Measurements from ENCODE around the gene MICU2. TPM values are rescaled to one million over a fixed set of nuclear protein-coding genes. Genes with fewer than 3 reads are reported as not detected.

The MICU2 gene
- total and polyA plus RNA-seq, 2 of the 13 experiments (the other 11 are each of a cell fraction or from before 2014, with no cell fraction given) = 31.7 to 42.4 TPM

DNA sequence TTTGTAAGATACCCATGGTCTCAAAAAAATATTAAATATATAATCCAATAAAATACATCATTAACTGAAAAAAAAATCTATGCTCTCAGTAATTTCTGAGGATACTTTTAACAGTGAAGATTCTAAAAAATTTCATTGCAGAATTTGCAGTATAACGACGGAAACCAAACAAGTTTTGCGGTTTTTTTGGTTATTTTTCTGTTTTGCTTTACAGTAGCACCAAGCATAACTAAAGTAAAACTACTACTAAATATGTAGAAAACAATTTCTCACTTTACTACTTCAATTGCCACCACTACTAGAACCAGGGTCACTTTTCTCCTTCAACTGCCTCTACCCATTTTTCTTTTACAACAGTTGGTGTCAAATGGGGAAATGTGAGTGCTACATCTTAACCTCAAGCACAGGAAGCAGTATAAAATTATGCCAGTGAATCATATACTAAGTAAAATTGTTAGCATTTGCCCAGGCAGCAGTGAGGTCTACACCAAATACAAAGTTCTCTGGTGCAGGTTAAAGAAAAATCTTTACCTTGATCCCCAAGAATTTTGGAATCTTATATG is 24.1 kb downstream of the MICU2 start:
- H3K27me3 ChIP-seq (ENCODE audit: control insufficient read depth in 1 of 2, insufficient read depth in 2 of 2, low read length in 2 of 2) = no peaks in the 10 kb centered on the region
- in situ Hi-C loops (cut with HindIII; ENCODE audit: extremely low pct_ligation_motif_present, low pct_unique_long_range_greater_than_20kb) (no loop called here), intact Hi-C loops (cut with micrococcal nuclease; ENCODE audit: unreplicated experiment) (no loop called here)
- ChIA-PET CTCF (ENCODE audit: low intra/inter-chr PET ratio, low total read pairs) (no interaction called here), POLR2A (no interaction called here)
- no peaks in the 10 kb centered on the region for H3K9me3 ChIP-seq (ENCODE audit: low read length)
- DNase-seq (ENCODE audit: low spot score) (no peak), ATAC-seq (no peak), FAIRE-seq (no peak)
- BruUV-seq (replicated peaks) = no TSS peak
- H3K9ac ChIP-seq (ENCODE audit: insufficient read depth, low read depth, low read length) = no peak overlapping the region
- peaks cover 10% of the 10 kb centered on the region for H3K79me2 ChIP-seq (ENCODE audit: insufficient read depth, low read length)
- H2AFZ ChIP-seq (ENCODE audit: low read length) = no peak overlapping the region
- no peaks in the 10 kb centered on the region for H4K20me1 ChIP-seq (ENCODE audit: insufficient read depth, low read length)
- H3K36me3 ChIP-seq (replicated peaks in 1 of 2; ENCODE audit: control insufficient read depth in 1 of 2, insufficient read depth in 2 of 2, low read length in 2 of 2) = no peaks in the 10 kb centered on the region
- no peak overlapping the region for H3K27ac ChIP-seq (ENCODE audit: extremely low read length, insufficient read depth, low read length)
- H3K4me1 ChIP-seq (ENCODE audit: insufficient read depth, low read length) = 0 out of 2 replicates have a peak, but pooled peaks cover 6% of the 10 kb centered on the region
- 98% methylated on average over 3 of the region's 3 CpGs for WGBS (ENCODE audit: low lambda C conversion rate)
- H3K4me3 ChIP-seq (replicated peaks in 1 of 3; ENCODE audit: insufficient read depth in 1 of 3, low read depth in 2 of 3, low read length in 3 of 3) = no peak overlapping the region
- TF ChIP-seq, protein P1, sequence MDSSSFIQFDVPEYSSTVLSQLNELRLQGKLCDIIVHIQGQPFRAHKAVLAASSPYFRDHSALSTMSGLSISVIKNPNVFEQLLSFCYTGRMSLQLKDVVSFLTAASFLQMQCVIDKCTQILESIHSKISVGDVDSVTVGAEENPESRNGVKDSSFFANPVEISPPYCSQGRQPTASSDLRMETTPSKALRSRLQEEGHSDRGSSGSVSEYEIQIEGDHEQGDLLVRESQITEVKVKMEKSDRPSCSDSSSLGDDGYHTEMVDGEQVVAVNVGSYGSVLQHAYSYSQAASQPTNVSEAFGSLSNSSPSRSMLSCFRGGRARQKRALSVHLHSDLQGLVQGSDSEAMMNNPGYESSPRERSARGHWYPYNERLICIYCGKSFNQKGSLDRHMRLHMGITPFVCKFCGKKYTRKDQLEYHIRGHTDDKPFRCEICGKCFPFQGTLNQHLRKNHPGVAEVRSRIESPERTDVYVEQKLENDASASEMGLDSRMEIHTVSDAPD (CRISPR knock-in tag; IDR thresholded peaks at IDR 0.05) = no peak
- H3K4me2 ChIP-seq (ENCODE audit: low read depth, low read length) = no peak overlapping the region

DNA sequence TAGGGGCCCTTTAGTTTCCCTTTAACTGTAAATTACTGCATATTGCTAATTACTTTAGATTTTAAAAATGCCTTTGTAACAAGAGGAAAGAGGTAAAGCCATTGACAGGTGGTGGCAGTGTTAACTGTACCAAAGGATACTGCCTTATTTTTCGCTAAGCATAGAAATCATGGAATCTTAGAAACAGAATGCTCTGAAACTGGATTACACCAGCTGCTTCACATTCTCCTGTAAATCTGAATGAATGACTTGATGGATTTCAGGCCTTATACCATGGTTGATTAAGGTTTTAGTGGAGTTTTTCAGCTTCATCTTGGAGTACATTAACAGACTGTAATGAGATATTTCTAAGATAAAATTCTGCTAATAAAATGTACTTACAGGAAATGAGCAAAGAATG is 25.2 kb downstream of the MICU2 start:
- no peak overlapping the region for H3K27ac ChIP-seq (ENCODE audit: extremely low read length, insufficient read depth, low read length)
- no peaks in the 10 kb centered on the region for H4K20me1 ChIP-seq (ENCODE audit: insufficient read depth, low read length)
- H3K27me3 ChIP-seq (ENCODE audit: control insufficient read depth in 1 of 2, insufficient read depth in 2 of 2, low read length in 2 of 2) = no peaks in the 10 kb centered on the region
- peaks cover 8% of the 10 kb centered on the region for H3K79me2 ChIP-seq (ENCODE audit: insufficient read depth, low read length)
- no peaks in the 10 kb centered on the region for H3K36me3 ChIP-seq (replicated peaks in 1 of 2; ENCODE audit: control insufficient read depth in 1 of 2, insufficient read depth in 2 of 2, low read length in 2 of 2)
- BruUV-seq (replicated peaks) = no TSS peak
- intact Hi-C loops (cut with micrococcal nuclease; ENCODE audit: unreplicated experiment) = no loop called here
- POLR2A ChIA-PET = interaction anchor here (1.5 kb wide), 1 partner anchor 25 kb away, joined by 4 read pairs; the partner anchor contains the start of gene MICU2
- H3K9me3 ChIP-seq (ENCODE audit: low read length) = no peaks in the 10 kb centered on the region
- peaks cover 12% of the 10 kb centered on the region for H3K4me1 ChIP-seq (ENCODE audit: insufficient read depth, low read length)
- no peak overlapping the region for H3K4me3 ChIP-seq (replicated peaks in 1 of 3; ENCODE audit: insufficient read depth in 1 of 3, low read depth in 2 of 3, low read length in 3 of 3)
- DNase-seq (ENCODE audit: low spot score) (no peak), ATAC-seq (no peak), FAIRE-seq (no peak)
- CTCF ChIA-PET (ENCODE audit: low intra/inter-chr PET ratio, low total read pairs) = no interaction called here
- no peak overlapping the region for H3K4me2 ChIP-seq (ENCODE audit: low read depth, low read length)
- H2AFZ ChIP-seq (ENCODE audit: low read length) = no peak overlapping the region
- in situ Hi-C loops (cut with HindIII; ENCODE audit: extremely low pct_ligation_motif_present, low pct_unique_long_range_greater_than_20kb) = no loop called here
- WGBS (ENCODE audit: low lambda C conversion rate) = 70% methylated on average over 1 of the region's 1 CpG
- H3K9ac ChIP-seq (ENCODE audit: insufficient read depth, low read depth, low read length) = no peak overlapping the region
- TF ChIP-seq, protein P2, sequence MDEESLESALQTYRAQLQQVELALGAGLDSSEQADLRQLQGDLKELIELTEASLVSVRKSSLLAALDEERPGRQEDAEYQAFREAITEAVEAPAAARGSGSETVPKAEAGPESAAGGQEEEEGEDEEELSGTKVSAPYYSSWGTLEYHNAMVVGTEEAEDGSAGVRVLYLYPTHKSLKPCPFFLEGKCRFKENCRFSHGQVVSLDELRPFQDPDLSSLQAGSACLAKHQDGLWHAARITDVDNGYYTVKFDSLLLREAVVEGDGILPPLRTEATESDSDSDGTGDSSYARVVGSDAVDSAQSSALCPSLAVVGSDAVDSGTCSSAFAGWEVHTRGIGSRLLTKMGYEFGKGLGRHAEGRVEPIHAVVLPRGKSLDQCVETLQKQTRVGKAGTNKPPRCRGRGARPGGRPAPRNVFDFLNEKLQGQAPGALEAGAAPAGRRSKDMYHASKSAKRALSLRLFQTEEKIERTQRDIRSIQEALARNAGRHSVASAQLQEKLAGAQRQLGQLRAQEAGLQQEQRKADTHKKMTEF (CRISPR knock-in tag; IDR thresholded peaks at IDR 0.05) = no peak
- no peak for TF ChIP-seq ZNF33B (CRISPR knock-in tag; IDR thresholded peaks at IDR 0.05)
- TF ChIP-seq ADNP (CRISPR knock-in tag; IDR thresholded peaks at IDR 0.05) = no peak
- no peak for TF ChIP-seq ARID2 (CRISPR knock-in tag; IDR thresholded peaks at IDR 0.05; ENCODE audit: borderline replicate concordance)
- no peak for TF ChIP-seq CCAR2 (optimal IDR thresholded peaks at IDR 0.05; ENCODE audit: low read depth, low read length)
- TF ChIP-seq, protein P3, sequence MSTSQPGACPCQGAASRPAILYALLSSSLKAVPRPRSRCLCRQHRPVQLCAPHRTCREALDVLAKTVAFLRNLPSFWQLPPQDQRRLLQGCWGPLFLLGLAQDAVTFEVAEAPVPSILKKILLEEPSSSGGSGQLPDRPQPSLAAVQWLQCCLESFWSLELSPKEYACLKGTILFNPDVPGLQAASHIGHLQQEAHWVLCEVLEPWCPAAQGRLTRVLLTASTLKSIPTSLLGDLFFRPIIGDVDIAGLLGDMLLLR (CRISPR knock-in tag; IDR thresholded peaks at IDR 0.05) = no peak
- no peak for TF ChIP-seq RXRB (CRISPR knock-in tag; IDR thresholded peaks at IDR 0.05; ENCODE audit: borderline replicate concordance)
- no peak for TF ChIP-seq ZBTB8A (CRISPR knock-in tag; IDR thresholded peaks at IDR 0.05; ENCODE audit: borderline replicate concordance, low read depth)
- no peak for TF ChIP-seq ZNF607 (CRISPR knock-in tag; IDR thresholded peaks at IDR 0.05; ENCODE audit: borderline replicate concordance)
- TF ChIP-seq, protein P4, sequence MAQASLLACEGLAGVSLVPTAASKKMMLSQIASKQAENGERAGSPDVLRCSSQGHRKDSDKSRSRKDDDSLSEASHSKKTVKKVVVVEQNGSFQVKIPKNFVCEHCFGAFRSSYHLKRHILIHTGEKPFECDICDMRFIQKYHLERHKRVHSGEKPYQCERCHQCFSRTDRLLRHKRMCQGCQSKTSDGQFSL (CRISPR knock-in tag; IDR thresholded peaks at IDR 0.05) = no peak
- no peak for TF ChIP-seq KDM4B (CRISPR knock-in tag; IDR thresholded peaks at IDR 0.05)
- no peak for TF ChIP-seq MATR3 (CRISPR knock-in tag; IDR thresholded peaks at IDR 0.05)
- no peak for TF ChIP-seq KDM3A (CRISPR knock-in tag; IDR thresholded peaks at IDR 0.05; ENCODE audit: low read depth)
- TF ChIP-seq ZFP62 (CRISPR knock-in tag; IDR thresholded peaks at IDR 0.05) = no peak
- TF ChIP-seq ELF4 (CRISPR knock-in tag; IDR thresholded peaks at IDR 0.05; ENCODE audit: borderline replicate concordance) = no peak

Measured in HepG2 (cell line).